ENCODE results near the gene AAK1. TPM values are rescaled to one million over a fixed set of nuclear protein-coding genes. Genes with fewer than 3 reads are reported as not detected.

The AAK1 gene
- total and polyA plus RNA-seq, 2 donors (not counting 1 experiment from before 2014, with no cell fraction given) = 43.5 to 45.7 TPM

- DNase-seq (ENCODE audit: low read depth in 2 of 2) = no peak
- no peak overlapping the region for H3K4me2 ChIP-seq (ENCODE audit: extremely low read depth, insufficient read depth, low read length)
- H3K27ac ChIP-seq (ENCODE audit: insufficient read depth, low read length) = no peak overlapping the region
- no peak overlapping the region for H3K4me3 ChIP-seq (replicated peaks in 1 of 4; ENCODE audit: control extremely low read depth in 1 of 4, insufficient read depth in 1 of 4, low read depth in 3 of 4, low read length in 4 of 4)
- no peaks in the 10 kb centered on the region for H3K4me1 ChIP-seq (ENCODE audit: control insufficient read depth, extremely low read depth, insufficient read depth, low read length)
- no peak overlapping the region for H2AFZ ChIP-seq (ENCODE audit: low read length)
- H4K20me1 ChIP-seq (ENCODE audit: control insufficient read depth, extremely low read depth, insufficient read depth, low read length) = no peaks in the 10 kb centered on the region
- no peak overlapping the region for H3K9ac ChIP-seq (ENCODE audit: insufficient read depth, low read length)
- no peaks in the 10 kb centered on the region for H3K79me2 ChIP-seq (ENCODE audit: control insufficient read depth, insufficient read depth, low read length)
- H3K36me3 ChIP-seq (ENCODE audit: control insufficient read depth, insufficient read depth, low read length) = peaks cover 2% of the 10 kb centered on the region
- TF ChIP-seq CTCF (conservative IDR thresholded peaks at IDR 0.05 in 1 of 2, IDR thresholded peaks at IDR 0.05 in 1 of 2; ENCODE audit: low read depth in 1 of 2, low read length in 2 of 2) (no peak), EZH2 (IDR thresholded peaks at IDR 0.05; ENCODE audit: low read length, missing control alignments) (no peak)
- no peaks in the 10 kb centered on the region for H3K9me3 ChIP-seq (ENCODE audit: control insufficient read depth, insufficient read depth, low read depth, low read length)
- H3K27me3 ChIP-seq (ENCODE audit: control insufficient read depth, insufficient read depth, low read length) = no peaks in the 10 kb centered on the region
Measured at GRCh38 chr2:69490486-69490885, 153.1 kb downstream of the AAK1 start.

- no peaks in the 10 kb centered on the region for H4K20me1 ChIP-seq (ENCODE audit: control insufficient read depth, extremely low read depth, insufficient read depth, low read length)
- no peak overlapping the region for H2AFZ ChIP-seq (ENCODE audit: low read length)
- no peaks in the 10 kb centered on the region for H3K4me1 ChIP-seq (ENCODE audit: control insufficient read depth, extremely low read depth, insufficient read depth, low read length)
- no peak overlapping the region for H3K4me3 ChIP-seq (replicated peaks in 1 of 4; ENCODE audit: control extremely low read depth in 1 of 4, insufficient read depth in 1 of 4, low read depth in 3 of 4, low read length in 4 of 4)
- H3K4me2 ChIP-seq (ENCODE audit: extremely low read depth, insufficient read depth, low read length) = no peak overlapping the region
- H3K27me3 ChIP-seq (ENCODE audit: control insufficient read depth, insufficient read depth, low read length) = no peaks in the 10 kb centered on the region
- TF ChIP-seq CTCF (conservative IDR thresholded peaks at IDR 0.05 in 1 of 2, IDR thresholded peaks at IDR 0.05 in 1 of 2; ENCODE audit: low read depth in 1 of 2, low read length in 2 of 2) = no peak
- no peak for TF ChIP-seq EZH2 (IDR thresholded peaks at IDR 0.05; ENCODE audit: low read length, missing control alignments)
- H3K9ac ChIP-seq (ENCODE audit: insufficient read depth, low read length) = no peak overlapping the region
- H3K27ac ChIP-seq (ENCODE audit: insufficient read depth, low read length) = no peak overlapping the region
- no peaks in the 10 kb centered on the region for H3K9me3 ChIP-seq (ENCODE audit: control insufficient read depth, insufficient read depth, low read depth, low read length)
- peaks cover 2% of the 10 kb centered on the region for H3K36me3 ChIP-seq (ENCODE audit: control insufficient read depth, insufficient read depth, low read length)
- peak in 1 of 2 donors; percentile 50 for DNase-seq (ENCODE audit: low read depth in 2 of 2)
- no peaks in the 10 kb centered on the region for H3K79me2 ChIP-seq (ENCODE audit: control insufficient read depth, insufficient read depth, low read length)
Measured at GRCh38 chr2:69489793-69490192, 153.7 kb downstream of the AAK1 start.

GRCh38 chr2:69483696-69484095 is 159.8 kb downstream of the AAK1 start:
- no peak overlapping the region for H3K4me2 ChIP-seq (ENCODE audit: extremely low read depth, insufficient read depth, low read length)
- H3K79me2 ChIP-seq (ENCODE audit: control insufficient read depth, insufficient read depth, low read length) = no peaks in the 10 kb centered on the region
- no peaks in the 10 kb centered on the region for H4K20me1 ChIP-seq (ENCODE audit: control insufficient read depth, extremely low read depth, insufficient read depth, low read length)
- H3K4me1 ChIP-seq (ENCODE audit: control insufficient read depth, extremely low read depth, insufficient read depth, low read length) = no peaks in the 10 kb centered on the region
- H3K9me3 ChIP-seq (ENCODE audit: control insufficient read depth, insufficient read depth, low read depth, low read length) = no peaks in the 10 kb centered on the region
- H3K9ac ChIP-seq (ENCODE audit: insufficient read depth, low read length) = no peak overlapping the region
- H3K4me3 ChIP-seq (replicated peaks in 1 of 4; ENCODE audit: control extremely low read depth in 1 of 4, insufficient read depth in 1 of 4, low read depth in 3 of 4, low read length in 4 of 4) = no peak overlapping the region
- TF ChIP-seq CTCF (conservative IDR thresholded peaks at IDR 0.05 in 1 of 2, IDR thresholded peaks at IDR 0.05 in 1 of 2; ENCODE audit: low read depth in 1 of 2, low read length in 2 of 2) = no peak
- H2AFZ ChIP-seq (ENCODE audit: low read length) = no peak overlapping the region
- no peak overlapping the region for H3K27ac ChIP-seq (ENCODE audit: insufficient read depth, low read length)
- H3K36me3 ChIP-seq (ENCODE audit: control insufficient read depth, insufficient read depth, low read length) = peaks cover 2% of the 10 kb centered on the region
- H3K27me3 ChIP-seq (ENCODE audit: control insufficient read depth, insufficient read depth, low read length) = no peaks in the 10 kb centered on the region
- no peak for DNase-seq (ENCODE audit: low read depth in 2 of 2)

All from fibroblast of lung (primary cell).